B cell (primary cell): ENCODE results near the gene GORASP2. TPM values are rescaled to one million over a fixed set of nuclear protein-coding genes. Genes with fewer than 3 reads are reported as not detected.

Experiments used
- ATAC-seq: fragments of 200-7000 bp; cut with Tn5 transposase; one replicate; pipeline ENCODE4 v1.10.0; 2021; ENCODE audit warnings: low read depth, mild to moderate bottlenecking, moderate number of reproducible peaks, moderate library complexity
- CTCF ChIA-PET: fragments of 350-600 bp; sonication (Branson Sonifier 250); formaldehyde crosslinking; loops from one replicate; lab custom pipeline; 2021; ENCODE audit warnings: antibody characterized with exemption, inconsistent platforms; lab: Charles Lee
- POLR2A ChIA-PET: fragments of 350-600 bp; sonication (Branson Sonifier 250); formaldehyde crosslinking; loops from one replicate; lab custom pipeline; 2021; ENCODE audit warnings: antibody characterized with exemption; lab: Charles Lee
- DNase-seq: peaks from one replicate; pipeline ENCODE4 v3.0.0; 2013
- H2AFZ ChIP-seq: 2 replicates; pipeline ENCODE4 v1.6.1; 2012; ENCODE audit warnings: mild to moderate bottlenecking, low read depth, low read length; ENCODE audit not compliant: insufficient read depth, poor library complexity, severe bottlenecking
- H3K27ac ChIP-seq, 2 donors: 1 replicate in 1 of 2; 2 replicates in 1 of 2; pipeline ENCODE4 v1.5.1; 2012 to 2013; ENCODE audit warnings: low read length in 2 of 2, mild to moderate bottlenecking in 2 of 2, moderate library complexity in 1 of 2
- H3K27me3 ChIP-seq, 4 experiments: fragments of 200-600 bp in 1 of 4; sonication (generic) in 1 of 4; replicated peaks in 1 of 4; 1 replicate in 2 of 4; 2 replicates in 2 of 4; pipeline versions ENCODE4 v1.6.1 to v1.7.0; 2013 to 2016; ENCODE audit warnings: low read length in 3 of 4, mild to moderate bottlenecking in 2 of 4, mixed read lengths in 1 of 4, moderate library complexity in 1 of 4; ENCODE audit not compliant: insufficient read depth in 4 of 4, control insufficient read depth in 3 of 4; ENCODE audit errors: control extremely low read depth in 1 of 4
- H3K36me3 ChIP-seq, 2 experiments: replicated peaks in 1 of 2; 1 replicate in 1 of 2; 2 replicates in 1 of 2; pipeline versions ENCODE4 v1.6.1 to v1.7.1; 2013; ENCODE audit warnings: low read length in 1 of 2; ENCODE audit not compliant: insufficient read depth in 2 of 2, control insufficient read depth in 1 of 2; ENCODE audit errors: control extremely low read depth in 1 of 2, extremely low read depth in 1 of 2
- H3K4me1 ChIP-seq, 2 donors: fragments of 200-600 bp in 1 of 2; sonication (generic) in 1 of 2; 1 replicate in 1 of 2; 2 replicates in 1 of 2; pipeline versions ENCODE4 v1.5.1 to v1.6.1; 2013 to 2017; ENCODE audit warnings: low read length in 2 of 2; ENCODE audit not compliant: control insufficient read depth in 2 of 2, insufficient read depth in 2 of 2
- H3K4me2 ChIP-seq: replicated peaks from 2 replicates; pipeline ENCODE3; 2012; ENCODE audit warnings: mild to moderate bottlenecking, low read depth, low read length; ENCODE audit not compliant: poor library complexity, severe bottlenecking
- H3K4me3 ChIP-seq, 5 experiments: fragments of 200-600 bp in 1 of 5; sonication (generic) in 1 of 5; 1 replicate in 3 of 5; 2 replicates in 2 of 5; pipeline versions ENCODE4 v1.5.1 to v1.7.0; 2011 to 2016; ENCODE audit warnings: low read length in 4 of 5, mild to moderate bottlenecking in 4 of 5, low read depth in 2 of 5, control low read depth in 1 of 5, moderate library complexity in 1 of 5; ENCODE audit not compliant: insufficient read depth in 1 of 5; ENCODE audit errors: control extremely low read depth in 1 of 5, extremely low read depth in 1 of 5
- H3K79me2 ChIP-seq: fragments of 200-600 bp; sonication (generic); one replicate; pipeline ENCODE4 v1.6.0; 2016; ENCODE audit warnings: low read length; ENCODE audit not compliant: control insufficient read depth, insufficient read depth
- H3K9ac ChIP-seq: fragments of 200-600 bp; sonication (generic); 2 replicates; pipeline ENCODE4 v1.6.1; 2017; ENCODE audit warnings: mild to moderate bottlenecking, low read length, moderate library complexity
- H3K9me3 ChIP-seq, 3 donors: one replicate each; pipeline versions ENCODE4 v1.6.1 to v1.7.1; 2013; ENCODE audit warnings: low read length in 2 of 3; ENCODE audit not compliant: control insufficient read depth in 2 of 3, insufficient read depth in 1 of 3; ENCODE audit errors: control extremely low read depth in 1 of 3
- H4K20me1 ChIP-seq: 2 replicates; pipeline ENCODE4 v1.6.0; 2012; ENCODE audit warnings: mild to moderate bottlenecking, low read length; ENCODE audit not compliant: insufficient read depth, control insufficient read depth, poor library complexity, severe bottlenecking
- H3K27ac Mint-ChIP-seq: one replicate; pipeline ENCODE4 v1.8.0; 2021; ENCODE audit warnings: mixed read lengths
- H3K27me3 Mint-ChIP-seq: one replicate; pipeline ENCODE4 v1.8.0; 2021; ENCODE audit warnings: mixed read lengths
- H3K4me1 Mint-ChIP-seq: one replicate; pipeline ENCODE4 v1.8.0; 2021; ENCODE audit warnings: mixed read lengths
- H3K4me3 Mint-ChIP-seq: one replicate; pipeline ENCODE4 v1.8.0; 2021; ENCODE audit warnings: mixed read lengths
- H3K9me3 Mint-ChIP-seq: one replicate; pipeline ENCODE4 v1.8.0; 2022; ENCODE audit warnings: mixed read lengths; ENCODE audit not compliant: insufficient read depth
- EZH2 ChIP-seq: IDR thresholded peaks from 2 replicates; pipeline ENCODE4 v1.6.1; 2012; ENCODE audit warnings: borderline replicate concordance, low read depth, mild to moderate bottlenecking, moderate library complexity, low read length; ENCODE audit not compliant: insufficient read depth, poor library complexity, severe bottlenecking
- WGBS: methylation state at CpG from one replicate; pipeline ENCODE4 v1.1.5; 2013; ENCODE audit warnings: missing lambda C conversion rate; ENCODE audit not compliant: insufficient coverage; 5-methylcytosine and 5-hydroxymethylcytosine counted together
- intact Hi-C: fragments of 100-400 bp; cut with micrococcal nuclease; formaldehyde crosslinking; loops from one replicate; pipeline ENCODE4 v1.10.0; 2022
- polyA plus RNA-seq: library from polyadenylated mRNA; depleted of rRNA; stranded (reverse); fragments of >200 nt; gene quantifications from 2 replicates; pipeline ENCODE4 v1.2.3, GENCODE V29; 2012
- total RNA-seq, 2 donors: library from RNA; stranded (reverse); fragments of 120-200 nt in 1 of 2; gene quantifications; 1 replicate in 1 of 2; 2 replicates in 1 of 2; pipeline versions ENCODE4 v1.2.3 to v1.2.4, GENCODE V29; 2013 to 2022
- TF ChIP-seq, protein P1 (sequence below): fragments of 200-600 bp; IDR thresholded peaks from one replicate; pipeline ENCODE4 v1.8.0; 2022; ENCODE audit warnings: antibody characterized with exemption, mild to moderate bottlenecking

The GORASP2 gene
- total and polyA plus RNA-seq, 2 donors (not counting 1 experiment from before 2014, with no cell fraction given), result 40.5 to 50.5 TPM

DNA sequence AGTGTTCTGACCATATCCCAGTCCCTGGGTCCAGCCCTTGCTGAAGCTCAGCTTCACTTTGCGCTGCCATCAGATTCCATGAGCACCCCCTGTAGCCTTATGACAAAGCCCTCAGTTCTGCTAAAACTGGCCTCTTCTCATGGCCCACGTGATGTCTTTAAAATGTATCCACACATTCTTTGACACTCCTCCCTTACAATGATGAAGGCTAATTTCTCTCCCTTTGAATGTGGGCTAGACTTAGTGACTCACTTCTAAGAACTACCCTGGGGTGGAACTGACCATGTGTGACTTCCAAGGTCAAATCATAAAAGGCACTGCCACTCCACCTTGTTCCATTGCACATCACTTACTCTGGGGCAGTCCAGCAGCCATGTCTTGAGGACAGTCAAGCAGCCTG, 45.4 kb upstream of the GORASP2 start:
- 93% methylated on average over 2 of the region's 2 CpGs for WGBS
- H3K4me2 ChIP-seq, result no peak overlapping the region
- H3K9me3 ChIP-seq, result peaks cover 0 to 3% (median 0%) of the 10 kb centered on the region in 3 donors
- H3K27ac Mint-ChIP-seq, result no peak overlapping the region
- no peaks in the 10 kb centered on the region for H3K9me3 Mint-ChIP-seq
- H4K20me1 ChIP-seq, result no peaks in the 10 kb centered on the region
- H3K4me1 ChIP-seq, result peaks cover 0 to under 1% of the 10 kb centered on the region in 2 donors
- H3K4me3 ChIP-seq, result no peak overlapping the region
- no peak overlapping the region for H2AFZ ChIP-seq
- CTCF ChIA-PET, result interaction anchor here (3.0 kb wide), 1 partner anchor 10 kb away, joined by 15 read pairs; no protein-coding TSS in a partner anchor
- DNase-seq (no peak), ATAC-seq (no peak)
- H3K9ac ChIP-seq, result no peak overlapping the region
- TF ChIP-seq EZH2, result no peak
- TF ChIP-seq, protein P1, sequence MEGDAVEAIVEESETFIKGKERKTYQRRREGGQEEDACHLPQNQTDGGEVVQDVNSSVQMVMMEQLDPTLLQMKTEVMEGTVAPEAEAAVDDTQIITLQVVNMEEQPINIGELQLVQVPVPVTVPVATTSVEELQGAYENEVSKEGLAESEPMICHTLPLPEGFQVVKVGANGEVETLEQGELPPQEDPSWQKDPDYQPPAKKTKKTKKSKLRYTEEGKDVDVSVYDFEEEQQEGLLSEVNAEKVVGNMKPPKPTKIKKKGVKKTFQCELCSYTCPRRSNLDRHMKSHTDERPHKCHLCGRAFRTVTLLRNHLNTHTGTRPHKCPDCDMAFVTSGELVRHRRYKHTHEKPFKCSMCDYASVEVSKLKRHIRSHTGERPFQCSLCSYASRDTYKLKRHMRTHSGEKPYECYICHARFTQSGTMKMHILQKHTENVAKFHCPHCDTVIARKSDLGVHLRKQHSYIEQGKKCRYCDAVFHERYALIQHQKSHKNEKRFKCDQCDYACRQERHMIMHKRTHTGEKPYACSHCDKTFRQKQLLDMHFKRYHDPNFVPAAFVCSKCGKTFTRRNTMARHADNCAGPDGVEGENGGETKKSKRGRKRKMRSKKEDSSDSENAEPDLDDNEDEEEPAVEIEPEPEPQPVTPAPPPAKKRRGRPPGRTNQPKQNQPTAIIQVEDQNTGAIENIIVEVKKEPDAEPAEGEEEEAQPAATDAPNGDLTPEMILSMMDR, result no peak
- intact Hi-C loops, result no loop called here
- H3K27me3 ChIP-seq, result no peaks in the 10 kb centered on the region
- no peak overlapping the region for H3K27ac ChIP-seq
- peaks cover 4% of the 10 kb centered on the region for H3K4me1 Mint-ChIP-seq
- POLR2A ChIA-PET, result no interaction called here
- peaks cover 32% of the 10 kb centered on the region for H3K27me3 Mint-ChIP-seq
- H3K36me3 ChIP-seq, result no peaks in the 10 kb centered on the region
- no peaks in the 10 kb centered on the region for H3K79me2 ChIP-seq
- H3K4me3 Mint-ChIP-seq, result no peak overlapping the region

DNA sequence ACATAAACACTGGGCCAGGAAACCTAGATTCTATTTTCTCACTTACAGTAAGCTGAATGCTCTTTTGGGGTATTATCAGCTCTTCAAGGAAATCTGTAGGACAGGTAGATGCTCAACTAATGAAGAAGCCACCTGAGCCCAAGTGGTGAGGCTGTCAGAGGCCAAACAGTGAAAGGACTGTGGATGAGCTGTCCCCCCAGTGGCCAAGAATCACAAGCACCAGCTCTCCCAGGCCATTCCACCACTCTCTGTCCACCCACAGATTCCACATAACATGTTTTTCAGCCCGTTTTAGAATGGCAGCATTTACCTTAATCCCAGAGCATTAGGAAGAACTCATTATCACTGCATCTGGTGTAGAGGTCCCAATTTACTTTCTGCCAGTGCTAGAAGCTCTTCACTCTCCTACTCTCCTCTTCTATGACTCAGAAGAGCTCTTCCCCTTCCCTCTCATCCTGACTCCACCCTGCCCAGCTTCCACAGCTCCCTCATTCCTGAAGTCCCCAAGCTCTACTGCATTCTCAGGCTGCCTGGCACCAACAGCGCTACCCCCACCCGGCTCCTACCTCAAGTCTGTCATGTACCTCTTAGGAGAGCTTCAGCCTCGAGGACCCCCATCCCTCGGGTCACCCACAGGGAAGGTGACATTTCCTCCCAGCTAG, 43.8 kb upstream of the GORASP2 start:
- H3K9me3 Mint-ChIP-seq, result no peaks in the 10 kb centered on the region
- TF ChIP-seq, protein P1, result no peak

More for the DNA sequence above, 43.8 kb upstream of the GORASP2 start:
- 88% methylated on average over 5 of the region's 5 CpGs for WGBS
- peaks cover 38% of the 10 kb centered on the region for H3K27me3 Mint-ChIP-seq
- H3K79me2 ChIP-seq, result no peaks in the 10 kb centered on the region
- peaks cover 4% of the 10 kb centered on the region for H3K4me1 Mint-ChIP-seq
- DNase-seq, result no peak
- no peak overlapping the region for H3K4me3 Mint-ChIP-seq
- H3K9ac ChIP-seq, result no peak overlapping the region
- no peak overlapping the region for H2AFZ ChIP-seq
- H3K27me3 ChIP-seq, result no peaks in the 10 kb centered on the region
- H3K27ac Mint-ChIP-seq, result no peak overlapping the region
- ChIA-PET POLR2A (no interaction called here), CTCF (interaction anchor here (3.0 kb wide), 1 partner anchor 12 kb away, joined by 15 read pairs; no protein-coding TSS in a partner anchor)
- peaks cover 0 to 3% (median 0%) of the 10 kb centered on the region in 3 donors for H3K9me3 ChIP-seq
- intact Hi-C loops, result no loop called here
- H4K20me1 ChIP-seq, result no peaks in the 10 kb centered on the region
- no peak for ATAC-seq
- H3K4me2 ChIP-seq, result no peak overlapping the region
- no peak overlapping the region for H3K4me3 ChIP-seq
- no peaks in the 10 kb centered on the region for H3K36me3 ChIP-seq
- no peak overlapping the region for H3K27ac ChIP-seq
- H3K4me1 ChIP-seq, result no peaks in the 10 kb centered on the region
